Muscle layer of colon (tissue), 2 donors: Measurements from ENCODE around the gene ECM1.

ENCODE experiments used
- H3K27ac ChIP-seq: one replicate; pipeline ENCODE4 v1.7.0; 2013; ENCODE audit warnings: low read depth, mild to moderate bottlenecking, low read length, moderate library complexity
- H3K27me3 ChIP-seq, 2 donors: one replicate each; pipeline ENCODE4 v1.7.0; 2013; ENCODE audit warnings: low read length in 2 of 2, mild to moderate bottlenecking in 2 of 2; ENCODE audit not compliant: insufficient read depth in 2 of 2, control insufficient read depth in 1 of 2
- H3K36me3 ChIP-seq: one replicate; pipeline ENCODE4 v1.7.0; 2013; ENCODE audit warnings: mild to moderate bottlenecking, low read length; ENCODE audit not compliant: insufficient read depth
- H3K4me1 ChIP-seq: one replicate; pipeline ENCODE4 v1.7.0; 2013; ENCODE audit warnings: mild to moderate bottlenecking, low read length; ENCODE audit not compliant: insufficient read depth
- H3K4me3 ChIP-seq, 2 donors: one replicate each; pipeline ENCODE4 v1.7.0; 2013; ENCODE audit warnings: low read length in 2 of 2, low read depth in 1 of 2, mild to moderate bottlenecking in 1 of 2, moderate library complexity in 1 of 2
- H3K9ac ChIP-seq: one replicate; pipeline ENCODE4 v1.7.0; 2013; ENCODE audit warnings: low read length
- H3K9me3 ChIP-seq: one replicate; pipeline ENCODE4 v1.7.0; 2013; ENCODE audit warnings: mild to moderate bottlenecking, low read length
- donor health status: abdominal sarcoma.
- donor health status: Adenocarcinoma of cecum.

Gene ECM1

DNA sequence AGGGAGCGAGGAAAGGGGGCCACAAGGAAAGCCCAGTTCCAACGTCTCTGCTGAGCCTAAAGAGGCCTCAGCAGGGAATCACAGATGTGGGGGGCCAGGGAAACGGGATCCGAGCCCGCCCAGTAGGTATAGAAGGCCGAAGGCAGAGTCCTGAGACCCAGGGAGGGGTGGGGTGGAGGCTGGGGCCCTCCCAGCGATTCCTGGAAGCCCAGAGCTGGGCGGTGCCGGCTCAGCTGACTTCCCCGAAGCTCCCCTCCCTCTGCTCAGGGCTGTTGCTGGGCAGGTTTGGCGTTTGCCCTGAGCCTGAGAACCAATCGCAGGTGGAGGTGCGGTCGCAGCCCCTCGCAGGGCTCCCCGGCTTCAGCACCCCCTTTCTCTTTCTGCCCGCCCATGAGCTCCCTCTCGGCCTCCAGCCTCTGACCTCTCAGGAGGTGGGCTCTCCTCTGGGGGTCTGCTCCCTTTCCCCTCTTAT lies 54.1 kb downstream of the ECM1 start:
- H3K27me3 ChIP-seq, result no peaks in the 10 kb centered on the region
- H3K36me3 ChIP-seq, result no peaks in the 10 kb centered on the region
- peaks cover 65% of the 10 kb centered on the region for H3K4me1 ChIP-seq
- H3K27ac ChIP-seq, result peak overlapping the region; percentile 100
- H3K4me3 ChIP-seq, result peak overlapping the region; percentile 24 to 85
- peak overlapping the region; percentile 93 for H3K9ac ChIP-seq
- no peaks in the 10 kb centered on the region for H3K9me3 ChIP-seq

- peaks cover 71% of the 10 kb centered on the region for H3K4me1 ChIP-seq
Measured at GRCh38 chr1:150562446-150563339, 54.8 kb downstream of the ECM1 start.

More at GRCh38 chr1:150562446-150563339, 54.8 kb downstream of the ECM1 start:
- H3K9me3 ChIP-seq, result no peaks in the 10 kb centered on the region
- H3K27ac ChIP-seq, result peak overlapping the region; percentile 100
- peak overlapping the region; percentile 93 for H3K9ac ChIP-seq
- H3K36me3 ChIP-seq, result no peaks in the 10 kb centered on the region
- no peaks in the 10 kb centered on the region for H3K27me3 ChIP-seq
- peak overlapping the region; percentile 24 to 85 for H3K4me3 ChIP-seq
